GM19238 (cell line): ENCODE data around the gene ASF1A.
"Not testable (repeated sequence)": the region's sequence is repeated elsewhere in the genome, so short reads cannot be mapped to it uniquely, and the experiment has no call there.

ENCODE experiments used
- DNase-seq: peaks from one replicate; pipeline ENCODE4 v3.0.0; 2011; ENCODE audit warnings: low spot score; ENCODE audit not compliant: insufficient read length

ASF1A gene

DNA sequence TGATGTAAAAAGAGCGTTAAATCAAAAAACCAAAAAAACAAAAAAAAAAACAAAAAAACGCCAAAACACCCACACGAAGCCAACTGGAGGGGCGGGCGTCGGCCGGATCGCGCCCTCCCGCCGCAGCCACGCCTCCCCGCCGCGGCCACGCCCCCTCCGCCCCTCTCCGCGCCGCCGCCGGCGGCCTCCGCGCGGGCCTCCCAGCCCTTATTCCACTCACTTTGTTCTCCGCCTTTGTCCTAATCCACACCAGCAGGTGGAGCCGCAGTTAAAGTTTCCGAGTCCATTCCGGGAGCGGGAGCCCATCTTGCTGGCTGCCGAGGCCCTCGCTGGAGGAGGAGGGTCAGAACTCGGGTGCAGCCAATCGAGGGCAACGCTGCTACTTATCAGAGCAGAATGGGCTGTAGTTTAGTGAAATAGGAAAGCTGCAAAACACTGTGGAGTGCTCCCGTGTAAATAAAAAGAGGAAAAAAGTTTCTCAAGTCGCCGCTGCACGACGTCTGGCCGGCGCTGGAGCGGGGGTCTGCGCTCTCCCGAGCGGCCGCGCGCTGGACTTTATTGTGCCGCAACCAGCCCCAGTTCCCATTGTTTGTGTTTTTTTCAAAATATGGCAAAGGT lies at the start of gene ASF1A:
Gene ASF1A, plus strand, starts transcription at position 346 of the 618 bp plus-strand sequence. Its CDS starts 262 bp downstream, at position 608.
- DNase-seq: peak; percentile 78

DNA sequence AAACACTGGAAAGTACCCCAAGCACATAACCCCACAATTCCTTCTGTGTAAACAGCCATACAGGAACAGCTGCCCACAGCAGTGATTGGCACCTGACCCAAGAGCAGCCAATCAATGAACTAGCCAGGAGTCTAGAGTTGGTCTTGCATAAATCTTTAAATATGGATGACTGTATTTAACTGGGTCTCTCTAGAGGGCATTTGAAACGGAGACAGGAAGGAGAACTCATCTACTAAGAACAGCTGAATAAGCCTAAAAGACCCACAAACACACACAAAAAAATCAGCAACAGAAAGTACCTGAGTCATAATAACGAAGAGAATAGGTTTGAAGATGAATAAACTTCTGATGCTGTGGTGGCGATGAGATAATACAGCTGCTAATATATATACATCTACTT lies 49.0 kb upstream of the ASF1A start:
- DNase-seq: no peak

DNA sequence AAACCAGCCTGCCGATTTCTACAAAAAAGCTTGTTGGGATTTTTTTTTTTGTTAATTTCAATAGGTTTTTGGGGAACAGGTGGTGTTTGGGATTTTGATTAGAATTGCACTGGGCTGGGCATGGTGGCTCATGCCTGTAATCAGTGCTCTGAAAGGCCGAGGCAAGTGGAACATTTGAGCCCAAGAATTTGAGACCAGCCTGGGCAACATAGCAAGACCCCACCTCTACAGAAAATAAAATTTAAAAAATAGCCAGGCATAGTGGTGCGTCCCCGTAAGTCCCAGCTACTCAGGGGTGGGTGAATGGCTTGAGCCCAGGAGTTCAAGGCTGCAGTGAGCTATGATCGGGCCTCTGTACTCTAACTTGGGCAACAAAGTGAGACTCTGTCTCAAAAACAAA lies 40.5 kb upstream of the ASF1A start:
- no peak for DNase-seq

DNA sequence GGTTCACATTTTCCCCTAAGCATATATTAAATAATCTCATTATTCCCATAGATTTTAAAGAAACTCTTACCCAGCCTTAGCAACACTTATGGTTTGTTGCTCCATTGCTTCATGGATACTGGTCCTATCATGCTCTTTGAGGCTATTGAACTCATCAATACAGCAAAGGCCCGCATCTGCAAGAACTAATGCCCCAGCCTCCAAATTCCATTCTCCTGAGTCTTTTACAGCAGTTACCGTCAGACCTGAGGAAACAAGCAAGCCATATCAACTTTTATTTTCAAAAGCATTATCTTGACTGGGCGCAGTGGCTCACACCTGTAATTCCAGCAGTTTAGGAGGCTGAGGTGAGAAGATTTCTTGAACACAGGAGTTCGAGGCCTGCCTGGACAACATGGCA lies 37.7 kb upstream of the ASF1A start:
- DNase-seq: no peak

DNA sequence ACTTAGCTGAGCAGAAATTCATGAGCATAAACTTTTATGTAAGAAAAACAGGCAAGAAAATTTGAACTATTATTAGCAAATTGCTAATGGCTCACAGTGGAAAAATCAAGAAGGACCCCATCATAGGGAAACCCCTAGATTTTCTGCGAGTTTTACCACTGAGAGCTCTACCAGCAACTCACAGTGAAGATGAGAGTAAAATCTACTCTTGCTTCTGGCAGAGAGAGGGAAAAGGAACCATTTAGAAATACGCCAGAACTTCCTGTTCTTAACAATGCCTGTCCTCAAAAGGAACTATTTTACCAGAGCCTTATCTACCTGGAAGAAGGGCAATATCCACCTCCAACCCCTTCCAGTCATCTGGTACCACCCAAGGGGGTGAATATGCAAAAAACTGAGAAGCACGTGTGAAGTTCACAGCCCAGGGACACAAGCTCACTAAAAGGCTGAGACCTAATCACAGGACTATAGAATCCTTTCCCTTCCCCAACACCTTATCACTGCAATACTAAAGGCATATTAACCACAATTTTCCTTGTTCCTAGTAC lies 34.4 kb upstream of the ASF1A start:
- DNase-seq: no peak

DNA sequence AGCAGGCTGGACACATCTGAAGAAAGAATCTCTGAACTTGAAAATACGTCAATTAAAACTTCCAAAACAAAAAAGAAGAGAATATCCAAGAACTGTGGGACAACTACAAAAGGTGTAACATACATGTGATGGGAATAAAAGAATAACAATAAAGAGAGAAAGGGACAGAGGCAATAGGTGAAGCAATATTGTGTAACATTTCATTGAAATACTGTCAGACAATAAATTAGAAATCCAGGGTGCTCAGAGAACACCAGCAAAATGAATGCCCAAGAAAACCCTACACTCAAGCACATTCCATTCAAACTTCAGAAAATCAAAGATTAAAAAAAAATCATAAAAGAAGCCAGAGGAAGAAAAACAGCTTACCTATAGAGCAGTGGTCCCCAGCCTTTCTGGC lies 33.6 kb upstream of the ASF1A start:
- DNase-seq: no peak

DNA sequence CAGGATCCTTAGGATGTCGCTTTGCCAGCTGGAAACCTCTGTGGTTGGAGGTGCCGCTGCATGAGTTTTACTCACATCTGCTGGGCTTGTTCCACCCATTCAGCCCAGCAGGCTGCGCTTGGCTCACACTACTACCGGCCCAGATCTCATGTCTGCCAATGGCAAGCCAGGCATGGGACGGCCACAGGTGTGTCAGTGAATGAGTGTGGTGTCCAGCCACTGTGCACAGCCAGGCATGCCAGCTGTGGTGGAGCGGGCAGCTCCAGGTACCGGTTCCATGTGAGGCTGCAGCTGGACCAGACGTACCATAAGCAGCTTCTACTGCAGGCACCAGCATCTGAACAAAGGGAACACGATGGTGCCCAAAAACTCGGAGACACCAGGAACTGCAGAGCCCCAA lies 33.1 kb upstream of the ASF1A start:
- DNase-seq: no peak

DNA sequence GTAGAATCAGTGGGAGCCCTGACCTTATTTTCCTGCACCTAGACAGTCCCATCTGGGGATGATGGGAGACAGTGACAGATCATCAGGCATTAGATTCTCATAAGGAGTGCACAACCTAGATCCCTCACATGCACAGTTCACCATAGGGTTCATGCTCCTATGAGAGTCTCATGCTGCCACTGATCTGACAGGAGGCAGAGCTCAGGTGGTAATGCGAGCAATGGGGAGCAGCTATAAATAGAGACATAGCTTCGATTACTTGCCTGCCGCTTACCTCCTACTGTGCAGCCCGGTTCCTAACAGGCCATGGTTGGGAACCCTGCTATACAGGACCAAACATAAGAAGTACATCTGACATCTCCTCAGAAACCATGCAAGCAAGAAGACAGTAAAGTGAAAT lies 31.5 kb upstream of the ASF1A start:
- DNase-seq: no peak

DNA sequence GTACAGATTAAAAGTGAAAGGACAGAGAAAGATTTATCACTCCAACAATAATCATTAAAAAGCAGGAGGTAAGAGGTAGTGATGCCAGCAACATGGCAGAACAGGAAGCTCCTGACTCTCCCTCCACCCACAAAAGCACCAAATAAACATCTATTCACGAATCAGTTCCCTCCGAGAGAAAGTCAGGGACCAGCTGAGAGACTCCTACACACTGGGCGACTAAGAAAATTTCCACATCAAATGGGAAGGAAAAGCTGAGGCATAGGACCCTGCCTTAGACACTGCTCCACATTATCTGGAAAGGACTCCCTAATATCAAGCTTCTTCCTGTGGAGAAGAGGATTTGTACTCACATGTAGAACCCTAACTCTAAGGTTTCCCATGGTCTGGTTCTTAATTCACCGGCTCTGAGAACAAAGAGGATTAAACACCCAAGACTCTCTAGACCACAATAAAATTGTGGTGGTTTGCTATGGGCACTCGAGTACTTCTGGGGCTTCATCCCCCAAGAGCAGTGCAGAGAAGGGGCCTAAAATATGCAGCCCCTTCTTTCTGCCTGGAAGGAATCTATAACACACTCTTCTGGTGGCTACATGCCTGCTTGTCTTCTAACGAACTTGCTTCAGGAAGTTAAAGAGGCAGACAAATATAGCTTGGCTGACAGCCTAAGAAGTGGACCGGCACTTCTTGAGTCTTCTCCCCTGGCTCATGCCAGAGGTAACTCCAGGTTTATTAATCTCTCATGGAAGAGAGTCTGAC lies 29.4 kb upstream of the ASF1A start:
- no peak for DNase-seq

DNA sequence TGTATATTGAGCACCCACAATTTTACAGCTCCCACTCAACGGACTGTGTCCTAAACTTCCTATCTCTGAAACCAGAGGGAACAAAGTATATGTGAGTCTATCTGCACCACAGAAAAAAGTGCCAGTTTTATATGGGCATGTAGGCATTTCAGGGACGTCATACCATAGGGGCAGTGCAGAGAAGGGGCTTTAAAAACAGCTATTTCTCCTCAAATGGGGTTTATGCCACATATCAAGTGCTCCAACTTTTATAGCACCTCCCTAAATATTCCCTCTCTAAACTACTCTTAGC lies 28.9 kb upstream of the ASF1A start:
- DNase-seq: no peak

DNA sequence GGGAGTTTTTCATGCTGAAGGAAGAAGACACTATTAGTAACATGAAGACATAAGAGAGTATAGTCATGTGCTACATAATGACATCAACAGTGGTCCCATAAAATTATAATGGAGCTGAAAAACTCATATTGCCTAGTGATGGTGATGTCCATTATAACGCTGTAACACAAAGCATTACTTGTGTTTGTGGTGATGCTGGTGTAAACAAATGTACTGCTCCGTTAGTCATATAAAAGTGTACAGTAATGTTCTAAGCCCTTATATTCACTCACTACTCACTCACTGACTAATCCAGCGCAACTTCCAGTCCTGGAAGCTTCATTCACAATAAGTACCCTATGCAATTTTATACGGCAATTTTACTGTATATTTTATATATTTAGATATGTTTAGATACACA lies 26.8 kb upstream of the ASF1A start:
- DNase-seq: no peak

DNA sequence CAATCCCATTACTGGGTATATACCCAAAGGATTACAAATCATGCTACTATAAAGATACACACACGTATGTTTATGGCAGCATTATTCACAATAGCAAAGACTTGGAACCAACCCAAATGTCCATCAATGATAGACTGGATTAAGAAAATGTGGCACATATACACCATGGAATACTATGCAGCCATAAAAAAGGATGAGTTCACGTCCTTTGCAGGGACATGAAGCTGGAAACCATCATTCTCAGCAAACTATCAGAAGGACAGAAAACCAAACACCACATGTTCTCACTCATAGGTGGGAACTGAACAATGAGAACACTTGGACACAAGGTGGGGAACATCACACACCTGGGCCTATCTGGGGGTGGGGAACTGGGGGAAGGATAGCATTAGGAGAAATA lies 25.1 kb upstream of the ASF1A start:
- not testable (repeated sequence) for DNase-seq

DNA sequence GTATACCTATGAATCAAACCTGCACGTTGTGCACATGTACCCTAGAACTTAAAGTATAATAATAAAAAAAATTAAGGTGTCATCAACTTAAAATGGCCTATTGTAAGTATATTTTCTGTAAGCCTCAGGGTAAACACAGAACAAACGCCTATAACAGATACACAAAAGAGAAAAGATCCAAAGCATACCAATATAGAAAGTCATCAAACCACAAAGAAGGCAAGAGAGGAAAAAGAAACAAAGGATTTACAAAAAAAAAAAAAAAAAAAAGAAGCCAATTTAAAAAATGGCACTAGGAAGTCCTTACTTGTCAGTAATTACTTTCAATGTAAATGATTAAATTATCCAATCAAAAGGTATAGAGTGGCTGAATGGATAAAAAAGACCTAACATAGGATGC lies 24.6 kb upstream of the ASF1A start:
- DNase-seq: no peak

DNA sequence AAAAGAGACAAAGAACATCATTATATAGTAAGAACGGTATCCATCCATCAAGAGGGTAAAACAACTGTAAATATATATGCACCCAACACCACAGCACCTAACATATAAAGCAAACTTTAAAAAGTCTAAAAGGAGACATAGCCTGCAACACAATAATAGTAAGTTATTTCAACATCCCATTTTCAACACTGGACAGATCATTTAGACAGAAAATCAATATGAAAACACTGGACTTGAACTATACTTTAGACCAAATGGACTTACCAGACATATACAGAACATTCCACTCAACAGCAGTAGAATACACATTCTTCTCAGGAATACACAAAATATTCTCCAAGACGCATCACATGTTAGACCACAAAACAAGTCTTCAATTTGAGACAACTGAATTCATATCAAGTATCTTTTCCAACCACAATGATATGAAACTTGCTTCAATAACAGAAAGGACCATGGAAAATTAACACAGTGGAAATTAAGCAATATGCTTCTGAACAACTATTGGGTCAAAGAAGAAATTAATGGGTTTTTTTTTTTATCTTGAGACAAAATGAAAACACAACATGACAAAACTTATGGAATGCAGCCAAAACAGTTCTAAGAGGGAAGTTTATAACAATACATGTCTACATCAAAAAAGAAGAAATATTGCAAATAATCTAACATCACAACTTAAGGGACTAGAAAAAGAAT lies 23.9 kb upstream of the ASF1A start:
- DNase-seq: no peak

DNA sequence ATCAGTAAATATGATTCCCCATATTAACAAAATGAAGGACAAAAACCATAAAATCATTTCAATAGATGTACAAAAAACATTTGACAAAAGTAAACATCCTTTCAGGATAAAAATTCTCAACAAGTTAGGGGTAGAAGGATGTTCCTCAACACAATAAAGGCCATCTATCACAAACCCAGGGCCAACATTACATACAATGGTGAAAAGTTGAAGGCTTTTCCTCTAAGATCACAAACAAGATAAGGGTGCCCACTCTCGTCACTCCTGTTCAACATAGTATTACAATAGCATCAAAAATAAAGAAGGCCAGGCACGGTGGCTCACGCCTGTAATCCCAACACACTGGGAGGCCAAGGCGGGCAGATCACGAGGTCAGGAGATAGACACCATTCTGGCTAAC lies 22.6 kb upstream of the ASF1A start:
- no peak for DNase-seq

DNA sequence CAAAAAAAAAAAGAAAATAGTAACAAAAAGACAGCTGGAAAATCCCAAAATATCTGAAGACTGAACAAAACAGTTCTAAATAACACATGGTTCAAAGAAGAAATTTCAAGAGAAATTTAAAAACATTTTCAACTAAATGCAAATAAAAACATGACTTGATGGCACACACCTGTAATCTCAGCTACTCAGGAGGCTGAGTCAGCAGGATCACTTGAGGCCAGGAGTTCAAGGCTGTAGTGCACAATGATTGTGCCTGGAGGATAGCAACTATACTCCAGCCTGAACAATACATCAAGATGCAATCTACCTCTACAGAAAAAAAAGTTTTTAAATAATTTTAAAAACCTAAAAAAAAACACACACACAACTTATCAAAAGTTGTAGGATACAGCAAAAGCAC lies 21.6 kb upstream of the ASF1A start:
- DNase-seq: no peak

DNA sequence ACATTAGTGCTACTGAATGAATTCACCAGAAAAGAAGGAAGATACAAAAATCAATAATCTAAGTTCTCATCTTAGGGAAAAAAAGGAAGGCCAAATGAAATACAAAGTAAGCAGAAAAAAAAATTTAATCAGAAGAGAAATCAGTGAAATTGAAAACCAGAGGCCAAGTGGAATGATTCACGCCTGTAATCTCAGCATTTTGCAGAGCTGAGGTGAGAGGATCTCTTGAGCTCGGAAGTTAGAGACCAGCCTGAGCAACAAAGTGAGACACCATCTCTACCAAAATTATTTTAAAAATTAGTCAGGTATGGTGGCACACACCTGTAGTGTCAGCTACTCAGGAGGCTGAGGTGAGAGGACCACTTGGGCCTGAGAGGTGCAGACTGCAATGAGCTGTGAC lies 21.2 kb upstream of the ASF1A start:
- DNase-seq: no peak

DNA sequence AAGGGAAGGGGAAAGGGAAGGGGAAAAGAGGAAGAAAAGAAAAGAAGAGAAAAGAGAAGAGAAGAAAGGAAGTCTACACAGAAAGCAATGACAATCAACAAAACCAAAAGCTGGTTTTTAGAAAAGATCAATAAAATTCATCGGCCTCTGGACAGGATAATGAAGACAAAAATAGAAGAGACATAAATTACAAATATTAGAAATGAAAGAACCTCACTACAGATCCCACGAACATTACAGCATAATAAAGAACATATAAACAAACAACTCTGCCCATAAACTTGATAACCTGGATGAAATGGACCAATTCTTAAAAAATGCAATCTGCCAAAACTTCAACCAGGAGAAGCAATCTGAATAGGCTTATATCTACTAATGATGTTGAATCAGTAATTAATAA lies 20.7 kb upstream of the ASF1A start:
- no peak for DNase-seq

DNA sequence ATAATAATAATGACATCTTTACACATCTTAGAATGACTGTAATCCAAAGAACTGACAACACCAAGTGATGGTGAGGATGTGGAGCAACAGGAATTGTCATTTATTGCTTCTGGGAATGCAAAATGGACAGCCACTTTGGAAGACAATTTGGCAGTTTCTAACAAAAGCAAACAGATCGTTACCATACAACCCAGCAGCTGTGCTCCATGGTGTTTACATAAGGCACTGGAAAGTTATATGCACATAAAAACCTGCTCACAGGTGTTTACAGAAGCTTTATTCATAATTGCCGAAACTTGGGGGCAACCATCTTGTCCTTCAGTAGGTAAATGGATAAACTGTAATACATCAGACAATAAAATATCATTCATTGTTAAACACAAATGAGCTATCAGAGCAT lies 18.3 kb upstream of the ASF1A start:
- DNase-seq: no peak

DNA sequence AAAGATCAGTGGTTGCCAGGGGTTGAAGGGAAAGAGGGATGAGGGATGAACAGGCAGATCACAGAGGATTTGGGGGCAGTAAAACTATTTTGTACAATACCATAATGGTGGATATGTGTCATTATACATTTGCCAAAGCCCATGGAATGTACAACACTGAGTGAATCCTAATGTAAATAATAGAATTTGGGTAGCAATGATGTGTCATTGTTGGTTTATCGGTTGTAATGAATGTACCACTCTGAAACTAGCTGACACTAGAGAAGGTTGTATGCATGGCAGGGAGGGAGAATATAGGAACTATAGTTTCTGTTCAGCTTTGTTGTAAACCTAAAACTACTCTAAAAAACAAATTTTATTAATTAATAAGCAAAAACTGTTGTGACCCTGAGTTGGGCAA lies 17.8 kb upstream of the ASF1A start:
- no peak for DNase-seq

DNA sequence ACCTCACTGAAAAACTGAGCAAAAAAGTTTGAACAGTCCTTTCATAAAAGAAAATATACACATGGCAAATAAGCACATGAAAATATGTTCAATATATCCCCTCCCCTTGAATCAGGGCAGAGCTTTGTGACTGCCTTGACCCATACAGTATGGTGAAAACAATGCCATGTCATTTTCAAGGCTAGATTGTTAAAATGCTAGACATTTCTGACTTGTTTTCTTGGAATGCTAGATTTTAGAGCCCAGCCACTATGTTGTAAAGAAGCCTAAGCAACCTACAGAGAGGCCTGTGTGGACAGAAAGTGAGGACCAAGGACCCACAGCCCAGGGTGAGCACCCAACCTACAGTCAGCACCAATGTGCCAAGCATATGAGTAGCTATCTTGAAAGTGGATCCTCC lies 17.1 kb upstream of the ASF1A start:
- no peak for DNase-seq

DNA sequence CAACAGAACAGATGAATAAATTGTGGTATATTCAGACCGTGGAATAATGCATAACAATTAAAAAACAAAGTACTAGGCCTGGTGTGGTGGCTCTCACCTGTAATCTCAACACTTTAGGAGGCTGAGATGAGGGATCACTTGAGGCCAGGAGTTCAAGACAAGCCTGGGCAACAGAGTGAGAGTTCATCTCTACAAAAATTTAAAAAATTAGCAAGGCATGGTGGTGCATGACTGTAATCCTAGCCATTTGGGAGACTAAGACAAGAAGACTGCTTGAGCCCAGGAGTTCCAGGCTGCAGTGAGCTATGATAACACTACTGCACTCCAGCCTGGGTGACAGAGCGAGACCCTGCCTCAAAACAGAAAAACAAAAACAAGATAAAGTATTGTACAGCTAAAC lies 16.1 kb upstream of the ASF1A start:
- DNase-seq: no peak
